Panc1 (cell line): ENCODE measurements around the gene CNTNAP4. TPM values are rescaled to one million over a fixed set of nuclear protein-coding genes. Genes with fewer than 3 reads are reported as not detected.

Experiments
- ATAC-seq: fragments of 200-7000 bp; cut with Tn5 transposase; 2 replicates; pipeline ENCODE4 v1.9.1; 2020; ENCODE audit warnings: mild to moderate bottlenecking, moderate library complexity
- BruUV-seq: library from RNA; stranded (reverse); fragments of 400-500 nt; replicated peaks from 2 replicates; lab custom pipeline; 2021; lab: Mats Ljungman, UMichigan
- CTCF ChIA-PET: fragments of 300-600 bp; sonication (Branson Sonifier 250); formaldehyde crosslinking; loops from one replicate; lab custom pipeline; 2022; ENCODE audit warnings: antibody characterized with exemption; lab: Charles Lee
- POLR2A ChIA-PET: fragments of 300-600 bp; sonication (Branson Sonifier 250); formaldehyde crosslinking; loops from one replicate; lab custom pipeline; 2022; ENCODE audit warnings: antibody characterized with exemption; lab: Charles Lee
- DNase-seq: peaks from one replicate; pipeline ENCODE4 v3.0.0-alpha.2; 2010; ENCODE audit warnings: low read depth, low spot score
- H3K27ac ChIP-seq: 2 replicates; pipeline ENCODE4 v1.5.1; 2011; ENCODE audit warnings: mild to moderate bottlenecking, low read length, inconsistent platforms
- H3K27me3 ChIP-seq: fragments of 200-500 bp; sonication (Bioruptor generic); 2 replicates; pipeline ENCODE4 v1.6.0; 2014; ENCODE audit warnings: low read length, inconsistent platforms; ENCODE audit not compliant: control insufficient read depth, insufficient read depth
- H3K36me3 ChIP-seq: fragments of 200-500 bp; sonication (Bioruptor generic); 2 replicates; pipeline ENCODE4 v1.5.1; 2014; ENCODE audit warnings: inconsistent platforms, mild to moderate bottlenecking, low read length, moderate library complexity; ENCODE audit not compliant: control insufficient read depth, insufficient read depth
- H3K4me1 ChIP-seq: 2 replicates; pipeline ENCODE4 v1.5.1; 2011; ENCODE audit warnings: inconsistent platforms, mild to moderate bottlenecking, low read length, moderate library complexity; ENCODE audit not compliant: control insufficient read depth, insufficient read depth
- H3K4me3 ChIP-seq, 2 experiments: 2 replicates each; pipeline ENCODE4 v1.5.1; 2011 to 2012; ENCODE audit warnings: low read depth in 2 of 2, low read length in 2 of 2, mild to moderate bottlenecking in 2 of 2, inconsistent platforms in 1 of 2, moderate library complexity in 1 of 2
- H3K9me3 ChIP-seq: fragments of 200-500 bp; sonication (Bioruptor generic); 2 replicates; pipeline ENCODE4 v1.5.1; 2014; ENCODE audit warnings: low read depth, mild to moderate bottlenecking, inconsistent platforms, low read length, moderate library complexity; ENCODE audit not compliant: control insufficient read depth, insufficient read depth
- CTCF ChIP-seq: fragments of 450-650 bp; IDR thresholded peaks from 2 replicates; pipeline ENCODE4 v1.5.1; 2017; ENCODE audit warnings: mild to moderate bottlenecking
- POLR2AphosphoS5 ChIP-seq: IDR thresholded peaks from 2 replicates; pipeline ENCODE4 v1.6.1; 2012; ENCODE audit warnings: mild to moderate bottlenecking, low read depth, low read length, moderate library complexity
- SIN3A ChIP-seq: IDR thresholded peaks from 2 replicates; pipeline ENCODE4 v1.6.1; 2012; ENCODE audit warnings: low read depth, mild to moderate bottlenecking, low read length, moderate library complexity, borderline replicate concordance; ENCODE audit not compliant: insufficient read depth
- TCF7L2 ChIP-seq: IDR thresholded peaks from 2 replicates; pipeline ENCODE4 v1.6.1; 2011; ENCODE audit warnings: mild to moderate bottlenecking, low read depth, low read length, inconsistent platforms
- in situ Hi-C: cut with HindIII; loops from 2 replicates; pipeline ENCODE4 v1.10.0; 2016; ENCODE audit warnings: low sequenced_read_pairs, low pct_unique_long_range_greater_than_20kb
- intact Hi-C: fragments of 100-400 bp; cut with micrococcal nuclease; formaldehyde crosslinking; loops from one replicate; pipeline ENCODE4 v1.10.0; 2022; ENCODE audit not compliant: unreplicated experiment
- total RNA-seq: library from RNA; stranded (reverse); gene quantifications from one replicate; pipeline ENCODE4 v1.2.1, GENCODE V29; 2021; ENCODE audit not compliant: unreplicated experiment
- TF ChIP-seq, protein P1 (sequence below), 2 experiments: IDR thresholded peaks; 2 replicates each; pipeline ENCODE4 v1.6.1; 2011 to 2012; ENCODE audit warnings: low read depth in 2 of 2, control low read depth in 1 of 2, low read length in 1 of 2, mild to moderate bottlenecking in 1 of 2, moderate library complexity in 1 of 2; ENCODE audit not compliant: insufficient read depth in 1 of 2

CNTNAP4 gene
- total RNA-seq, 1 experiment from 2014 or later = not detected

DNA sequence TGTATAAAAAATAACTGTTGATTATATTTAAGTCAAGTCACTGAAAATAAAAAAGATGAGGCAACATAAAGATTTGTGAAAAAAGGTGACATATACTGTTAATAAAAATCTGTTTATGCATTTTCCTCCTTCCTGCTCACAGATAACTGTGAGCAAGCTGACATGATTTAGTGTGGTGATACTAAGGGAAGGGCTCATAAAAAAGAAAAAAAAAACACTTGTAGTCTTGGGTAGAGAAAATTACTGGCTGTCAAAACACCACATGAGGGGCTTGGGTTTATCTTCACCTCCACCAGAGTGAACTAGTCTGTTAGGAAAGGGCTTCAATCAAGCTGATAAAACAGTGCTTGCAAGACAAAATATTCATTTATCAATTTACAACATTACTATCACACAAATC, 247.6 kb downstream of the CNTNAP4 start:
- H3K27me3 ChIP-seq = no peaks in the 10 kb centered on the region
- no peak overlapping the region for H3K4me3 ChIP-seq
- intact Hi-C loops (no loop called here), in situ Hi-C loops (no loop called here)
- H3K36me3 ChIP-seq = no peaks in the 10 kb centered on the region
- DNase-seq (no peak), ATAC-seq (no peak)
- TF ChIP-seq, protein P1, sequence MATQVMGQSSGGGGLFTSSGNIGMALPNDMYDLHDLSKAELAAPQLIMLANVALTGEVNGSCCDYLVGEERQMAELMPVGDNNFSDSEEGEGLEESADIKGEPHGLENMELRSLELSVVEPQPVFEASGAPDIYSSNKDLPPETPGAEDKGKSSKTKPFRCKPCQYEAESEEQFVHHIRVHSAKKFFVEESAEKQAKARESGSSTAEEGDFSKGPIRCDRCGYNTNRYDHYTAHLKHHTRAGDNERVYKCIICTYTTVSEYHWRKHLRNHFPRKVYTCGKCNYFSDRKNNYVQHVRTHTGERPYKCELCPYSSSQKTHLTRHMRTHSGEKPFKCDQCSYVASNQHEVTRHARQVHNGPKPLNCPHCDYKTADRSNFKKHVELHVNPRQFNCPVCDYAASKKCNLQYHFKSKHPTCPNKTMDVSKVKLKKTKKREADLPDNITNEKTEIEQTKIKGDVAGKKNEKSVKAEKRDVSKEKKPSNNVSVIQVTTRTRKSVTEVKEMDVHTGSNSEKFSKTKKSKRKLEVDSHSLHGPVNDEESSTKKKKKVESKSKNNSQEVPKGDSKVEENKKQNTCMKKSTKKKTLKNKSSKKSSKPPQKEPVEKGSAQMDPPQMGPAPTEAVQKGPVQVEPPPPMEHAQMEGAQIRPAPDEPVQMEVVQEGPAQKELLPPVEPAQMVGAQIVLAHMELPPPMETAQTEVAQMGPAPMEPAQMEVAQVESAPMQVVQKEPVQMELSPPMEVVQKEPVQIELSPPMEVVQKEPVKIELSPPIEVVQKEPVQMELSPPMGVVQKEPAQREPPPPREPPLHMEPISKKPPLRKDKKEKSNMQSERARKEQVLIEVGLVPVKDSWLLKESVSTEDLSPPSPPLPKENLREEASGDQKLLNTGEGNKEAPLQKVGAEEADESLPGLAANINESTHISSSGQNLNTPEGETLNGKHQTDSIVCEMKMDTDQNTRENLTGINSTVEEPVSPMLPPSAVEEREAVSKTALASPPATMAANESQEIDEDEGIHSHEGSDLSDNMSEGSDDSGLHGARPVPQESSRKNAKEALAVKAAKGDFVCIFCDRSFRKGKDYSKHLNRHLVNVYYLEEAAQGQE (IDR thresholded peaks at IDR 0.05; ENCODE audit: insufficient read depth in 1 of 2, low read depth in 2 of 2, low read length in 1 of 2) = no peak
- TF ChIP-seq TCF7L2 (no peak), POLR2AphosphoS5 (no peak), SIN3A (no peak), CTCF (no peak)
- BruUV-seq = no TSS peak
- ChIA-PET POLR2A (no interaction called here), CTCF (interaction anchor here (0.7 kb wide), 1 partner anchor 647 kb away, joined by 3 read pairs; no protein-coding TSS in a partner anchor)
- no peak overlapping the region for H3K27ac ChIP-seq
- H3K4me1 ChIP-seq = no peaks in the 10 kb centered on the region
- no peaks in the 10 kb centered on the region for H3K9me3 ChIP-seq

DNA sequence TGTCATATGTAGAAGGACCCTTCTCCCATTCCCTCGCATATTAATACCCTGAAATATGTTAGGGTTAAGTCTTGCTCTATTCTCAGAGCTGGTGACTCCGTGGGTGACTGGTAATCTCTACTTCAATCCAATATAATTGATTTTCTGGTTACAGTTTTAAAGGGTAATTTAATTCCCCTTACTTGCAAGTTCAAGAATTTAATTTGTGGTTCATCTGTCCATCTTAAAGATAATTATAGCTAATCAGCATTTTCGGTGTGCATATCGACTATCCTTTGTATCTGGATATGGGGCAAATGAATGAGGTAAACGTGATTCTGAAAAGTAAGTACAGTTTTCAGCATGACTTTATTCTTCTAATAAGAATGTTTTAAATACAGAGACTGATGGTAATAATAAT, 250.0 kb downstream of the CNTNAP4 start:
- DNase-seq (no peak), ATAC-seq (no peak)
- intact Hi-C loops = no loop called here
- CTCF ChIA-PET = no interaction called here
- in situ Hi-C loops = no loop called here
- H3K4me1 ChIP-seq = no peaks in the 10 kb centered on the region
- no peak overlapping the region for H3K4me3 ChIP-seq
- no peaks in the 10 kb centered on the region for H3K36me3 ChIP-seq
- no peak overlapping the region for H3K27ac ChIP-seq
- no peaks in the 10 kb centered on the region for H3K9me3 ChIP-seq
- BruUV-seq = no TSS peak
- H3K27me3 ChIP-seq = no peaks in the 10 kb centered on the region
- POLR2A ChIA-PET = no interaction called here
- TF ChIP-seq TCF7L2 (no peak), CTCF (no peak), SIN3A (no peak), POLR2AphosphoS5 (no peak)
- TF ChIP-seq, protein P1 (IDR thresholded peaks at IDR 0.05; ENCODE audit: insufficient read depth in 1 of 2, low read depth in 2 of 2, low read length in 1 of 2) = no peak
